Activated naive CD8-positive, alpha-beta T cell treated with anti-CD3 and anti-CD28 coated beads, Interleukin-2, amount 50 U/mL, for 16 hours (primary cell): ENCODE results near the gene UTP11.

ENCODE experiments used
- DNase-seq: peaks from one replicate; pipeline ENCODE4 v3.0.0-alpha.2; 2020; ENCODE audit warnings: low read depth, low spot score

The UTP11 gene

GRCh38 chr1:38045401-38046332 lies 33.1 kb downstream of the UTP11 start:
- no peak for DNase-seq

- DNase-seq = no peak
These were observed 33.9 kb downstream of the UTP11 start, which contains the start of gene POU3F1 for GRCh38 chr1:38046333-38046883. Gene POU3F1 (minus strand): TSS chr1:38046793. CDS start chr1:38046743, 50 bp downstream.

DNA sequence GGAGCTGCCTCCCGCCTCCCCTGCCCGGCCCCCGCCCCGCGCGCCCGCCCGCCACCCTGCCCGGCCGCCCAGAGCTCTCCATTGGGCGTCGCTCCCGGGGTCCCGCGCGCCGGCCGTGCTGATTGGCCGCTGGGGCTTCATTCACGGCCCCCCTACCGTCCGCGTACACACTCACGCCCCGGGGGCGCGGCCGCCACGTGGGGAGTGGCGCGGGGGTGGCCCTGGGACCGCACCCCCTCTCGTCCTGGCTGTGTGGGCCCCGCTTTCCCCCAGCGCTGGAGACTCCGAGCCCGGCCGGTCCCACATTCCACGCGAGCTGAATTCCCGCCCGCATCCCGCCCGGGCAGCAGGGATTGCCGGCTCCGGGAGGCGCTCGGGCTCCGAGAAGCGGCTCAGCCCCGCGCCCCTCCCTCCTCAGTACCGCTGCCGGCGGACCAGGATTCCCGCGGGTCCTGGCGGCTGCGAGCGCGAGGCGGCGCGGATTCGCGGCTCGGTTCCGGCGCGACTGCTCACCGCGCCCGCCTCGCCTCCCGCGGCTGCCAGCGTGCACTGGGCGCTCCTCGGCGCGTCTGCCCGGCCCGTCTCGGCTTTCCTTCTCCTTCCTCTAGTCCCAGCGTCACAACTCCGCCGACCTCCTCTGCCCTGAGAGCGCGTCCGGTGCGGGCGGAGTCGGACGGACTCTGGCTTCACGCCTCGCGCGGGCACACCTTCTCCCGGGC lies 34.5 kb downstream of the UTP11 start:
- peak; percentile 53 for DNase-seq

DNA sequence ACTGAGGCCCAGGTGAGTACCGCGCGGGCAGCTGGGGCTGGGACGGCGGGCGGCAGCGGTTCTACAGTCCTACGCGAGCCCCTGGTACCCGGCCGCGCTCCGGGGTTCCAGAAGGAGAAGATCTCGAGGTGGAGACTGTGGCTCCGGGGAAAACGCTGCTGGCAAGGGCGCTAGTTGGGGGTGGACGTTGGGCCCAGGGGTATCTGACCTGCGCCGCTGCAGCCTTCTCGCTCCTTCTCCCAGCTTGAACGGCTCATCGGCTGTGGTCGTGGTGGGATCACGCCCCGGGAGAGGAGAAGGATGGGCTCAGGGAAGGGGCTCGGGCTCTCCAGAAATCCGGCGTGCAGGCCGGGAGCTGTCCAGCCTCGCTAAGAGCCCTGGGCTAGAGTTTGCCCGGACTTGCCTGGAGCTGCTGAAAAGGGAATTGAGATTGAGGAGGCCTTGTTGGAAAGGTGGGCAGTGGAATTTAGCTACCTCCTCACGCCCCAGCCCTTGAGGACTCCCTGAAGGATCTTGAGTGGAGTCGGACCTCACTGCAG lies 35.1 kb downstream of the UTP11 start:
- no peak for DNase-seq

DNA sequence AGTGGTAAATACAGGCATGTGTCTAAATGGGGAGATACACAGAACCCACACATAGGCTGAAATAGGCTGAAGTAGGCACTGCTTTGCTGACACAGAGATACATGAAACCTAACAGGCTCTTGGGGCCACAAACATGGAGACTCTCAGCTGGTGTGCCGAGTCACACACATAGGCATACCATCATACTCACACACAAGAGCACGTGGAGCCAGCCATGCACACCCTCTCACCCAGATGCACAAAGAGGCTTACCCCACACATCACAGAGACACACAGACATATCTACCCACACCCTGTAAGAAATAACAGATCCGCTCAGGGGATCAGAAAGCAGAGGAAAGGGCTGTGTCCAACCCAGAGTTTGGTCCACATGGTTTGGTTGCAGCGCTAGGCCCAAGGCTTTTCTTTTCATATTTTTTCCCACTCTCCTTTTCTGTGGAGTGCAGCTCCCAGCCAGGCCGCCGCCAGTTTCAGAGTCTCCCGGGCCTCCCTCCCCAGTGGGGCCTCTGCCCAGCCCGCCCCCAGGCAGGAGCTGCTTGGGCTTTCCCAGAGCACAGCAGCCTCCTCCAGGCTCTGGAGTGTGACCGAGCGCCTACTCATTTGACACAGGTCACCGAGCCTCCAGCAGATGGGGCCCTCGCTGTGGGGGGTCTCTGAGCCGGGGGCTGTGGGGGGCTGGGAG lies 38.0 kb downstream of the UTP11 start:
- no peak for DNase-seq

GRCh38 chr1:38051079-38051543 lies 38.6 kb downstream of the UTP11 start:
- DNase-seq = no peak

DNA sequence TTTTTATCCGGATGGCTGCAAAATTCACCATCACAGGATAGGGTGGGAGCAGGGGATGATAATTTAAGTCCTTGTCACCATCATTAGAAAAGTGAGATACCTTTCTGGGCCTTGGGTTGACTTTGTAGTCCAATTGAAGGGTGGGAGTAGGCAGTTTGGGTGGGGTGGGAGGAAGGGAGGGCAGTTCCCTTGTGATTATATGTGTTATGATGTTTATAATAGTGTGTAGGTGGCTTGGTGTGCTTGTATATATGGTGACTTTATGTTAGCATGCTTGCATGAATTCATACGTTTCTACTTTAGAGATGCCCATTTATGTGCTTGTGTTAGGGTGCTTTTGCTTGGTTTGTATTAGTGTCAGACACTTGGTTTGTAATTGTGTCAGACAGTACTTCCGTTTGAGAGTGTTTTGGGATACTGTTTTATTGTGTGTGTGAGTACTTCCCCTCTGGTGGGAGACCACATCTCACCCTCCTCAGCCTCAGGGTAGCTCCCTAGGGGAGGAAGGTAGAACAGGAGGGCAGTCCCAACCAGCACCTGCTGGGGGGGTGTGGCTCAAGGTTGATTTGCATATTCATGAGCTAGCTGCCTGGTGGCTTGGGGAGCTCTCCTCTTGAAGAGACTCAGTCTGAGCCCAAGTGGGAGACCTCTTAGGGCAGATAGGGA lies 40.3 kb downstream of the UTP11 start:
- no peak for DNase-seq

DNA sequence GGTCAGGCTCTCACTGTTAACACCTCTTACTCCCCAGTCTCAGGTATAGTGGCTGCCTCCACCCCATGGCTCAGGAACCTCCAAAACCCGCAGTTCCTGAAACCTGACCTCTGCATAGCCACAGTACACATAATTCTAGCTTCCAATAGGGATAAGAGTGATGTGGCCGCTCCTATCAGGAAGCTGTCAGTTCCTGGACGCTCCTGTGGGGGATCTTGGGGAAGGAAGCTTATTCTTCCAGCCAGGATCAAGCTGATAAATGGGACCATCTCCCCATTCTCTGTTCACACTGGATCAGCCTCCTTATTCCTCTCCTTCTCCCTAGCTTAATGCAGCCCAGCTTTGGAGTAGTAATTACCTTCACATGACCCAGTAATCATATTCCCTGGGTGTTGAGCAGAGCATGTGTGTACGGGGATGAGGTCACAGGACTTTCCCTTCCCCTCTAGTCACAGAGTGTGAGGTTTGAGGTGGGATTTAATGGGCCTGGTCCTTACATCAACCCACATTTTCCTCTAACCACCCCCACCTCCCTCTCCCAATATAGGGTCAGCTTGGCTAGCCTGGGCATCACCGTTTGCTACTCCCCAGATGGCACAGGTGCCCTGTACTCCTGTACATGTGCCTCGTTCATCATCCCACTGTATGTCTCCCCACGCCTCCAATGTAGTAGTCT lies 41.0 kb downstream of the UTP11 start:
- no peak for DNase-seq

GRCh38 chr1:38055398-38055797 lies 42.9 kb downstream of the UTP11 start:
- no peak for DNase-seq

GRCh38 chr1:38055965-38056364 lies 43.4 kb downstream of the UTP11 start:
- no peak for DNase-seq

GRCh38 chr1:38059635-38060250 lies 47.2 kb downstream of the UTP11 start:
- no peak for DNase-seq

- DNase-seq = no peak
These were observed 48.0 kb downstream of the UTP11 start for GRCh38 chr1:38060498-38060897.

DNA sequence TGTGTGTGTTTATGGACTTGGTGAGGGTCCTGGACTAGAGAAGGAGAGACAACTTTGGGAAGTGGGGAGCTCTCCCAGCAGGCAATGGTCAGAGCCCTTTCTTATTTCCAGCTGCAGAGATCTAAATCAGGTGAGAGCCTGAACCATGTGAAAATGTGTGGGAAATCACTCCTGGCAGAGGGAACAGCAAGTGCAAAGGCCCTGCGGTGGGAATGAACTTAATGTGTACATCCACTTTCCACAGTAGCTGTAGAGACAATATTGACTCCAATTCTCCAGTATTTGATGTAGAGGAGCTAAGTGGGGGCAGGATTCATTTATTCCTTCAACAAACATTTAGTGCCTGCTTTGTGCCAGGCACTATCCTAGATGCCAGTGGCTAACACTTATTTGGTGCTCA lies 48.8 kb downstream of the UTP11 start:
- no peak for DNase-seq

- DNase-seq = no peak
These were observed 49.4 kb downstream of the UTP11 start for GRCh38 chr1:38061883-38062328.

GRCh38 chr1:38062361-38063288 lies 50.1 kb downstream of the UTP11 start:
- no peak for DNase-seq

GRCh38 chr1:38063616-38064015 lies 51.1 kb downstream of the UTP11 start:
- DNase-seq = no peak

GRCh38 chr1:38064197-38064903 lies 51.8 kb downstream of the UTP11 start:
- DNase-seq = no peak
